OCI-LY3 (cell line): ENCODE measurements around the gene CASP3.

Experiments
- H2AFZ ChIP-seq: fragments of 200-600, 300-600 bp; shearing (Covaris generic); 2 replicates; pipeline ENCODE4 v1.6.0; 2014; ENCODE audit warnings: antibody characterized with exemption, low read depth, low read length
- H3K27ac ChIP-seq: fragments of 200-600, 300-600 bp; sonication (generic); 2 replicates; pipeline ENCODE4 v1.5.1; 2014; ENCODE audit warnings: mild to moderate bottlenecking, low read length, moderate library complexity, mixed read lengths
- H3K27me3 ChIP-seq: fragments of 200-600, 300-600 bp; sonication (generic); 2 replicates; pipeline ENCODE4 v1.6.1; 2014; ENCODE audit warnings: low read depth, low read length, mixed read lengths
- H3K36me3 ChIP-seq: fragments of 200-600, 300-600 bp; sonication (generic); replicated peaks from 2 replicates; pipeline ENCODE3; 2014; ENCODE audit warnings: low read depth, low read length, mixed read lengths
- H3K4me1 ChIP-seq: fragments of 300-600, 200-600 bp; sonication (generic); 2 replicates; pipeline ENCODE4 v1.6.1; 2014; ENCODE audit warnings: low read length, mixed read lengths
- H3K4me2 ChIP-seq: fragments of 200-600, 300-600 bp; sonication (generic); 2 replicates; pipeline ENCODE4 v1.6.1; 2014; ENCODE audit warnings: low read length, mixed read lengths
- H3K4me3 ChIP-seq: fragments of 300-600, 200-600 bp; sonication (generic); 2 replicates; pipeline ENCODE4 v1.5.1; 2014; ENCODE audit warnings: antibody characterized with exemption, mild to moderate bottlenecking, low read length, moderate library complexity
- H3K79me2 ChIP-seq: fragments of 300-600, 200-600 bp; shearing (Covaris generic); 2 replicates; pipeline ENCODE4 v1.6.1; 2014; ENCODE audit warnings: mild to moderate bottlenecking, low read length, mixed read lengths
- H3K9ac ChIP-seq: fragments of 300-600, 200-600 bp; shearing (Covaris generic); 2 replicates; pipeline ENCODE4 v1.6.0; 2014; ENCODE audit warnings: mild to moderate bottlenecking, low read length, moderate library complexity
- H3K9me3 ChIP-seq: fragments of 200-600, 300-600 bp; shearing (Covaris generic); 2 replicates; pipeline ENCODE4 v1.6.1; 2014; ENCODE audit warnings: low read length, mixed read lengths; ENCODE audit not compliant: insufficient read depth
- H4K20me1 ChIP-seq: fragments of 200-600, 300-600 bp; sonication (generic); 2 replicates; pipeline ENCODE4 v1.6.1; 2016; ENCODE audit warnings: low read length, mixed read lengths; ENCODE audit not compliant: insufficient read depth
- CTCF ChIP-seq: fragments of 200-600, 300-600 bp; sonication (generic); IDR thresholded peaks from 2 replicates; pipeline ENCODE4 v1.5.1; 2014; ENCODE audit warnings: antibody characterized with exemption, low read length, low read depth
- EZH2phosphoT487 ChIP-seq: fragments of 200-600 bp; shearing (Covaris generic); IDR thresholded peaks from 2 replicates; pipeline ENCODE4 v1.6.1; 2018; ENCODE audit warnings: antibody characterized with exemption, mixed run types, low read depth

The CASP3 gene

GRCh38 chr4:184694412-184694956, 45.2 kb upstream of the CASP3 start:
- Histone ChIP-seq H3K9me3 (no peaks in the 10 kb centered on the region), H3K4me2 (no peak overlapping the region), H3K4me3 (no peak overlapping the region), H3K27me3 (no peaks in the 10 kb centered on the region), H3K36me3 (no peaks in the 10 kb centered on the region), H3K27ac (no peak overlapping the region), H3K9ac (no peak overlapping the region), H3K79me2 (no peaks in the 10 kb centered on the region), H4K20me1 (no peaks in the 10 kb centered on the region), H2AFZ (no peak overlapping the region), H3K4me1 (no peaks in the 10 kb centered on the region)
- TF ChIP-seq EZH2phosphoT487: no peak
- no peak for TF ChIP-seq CTCF

GRCh38 chr4:184693056-184693455, 43.8 kb upstream of the CASP3 start:
- Histone ChIP-seq H2AFZ (no peak overlapping the region), H3K4me3 (no peak overlapping the region), H3K36me3 (no peaks in the 10 kb centered on the region), H3K4me2 (no peak overlapping the region), H3K9me3 (no peaks in the 10 kb centered on the region), H4K20me1 (no peaks in the 10 kb centered on the region), H3K9ac (no peak overlapping the region), H3K4me1 (no peaks in the 10 kb centered on the region), H3K79me2 (no peaks in the 10 kb centered on the region), H3K27ac (no peak overlapping the region), H3K27me3 (no peaks in the 10 kb centered on the region)
- TF ChIP-seq CTCF (no peak), EZH2phosphoT487 (no peak)

- TF ChIP-seq EZH2phosphoT487 (no peak), CTCF (no peak)
- H3K27me3 ChIP-seq: no peaks in the 10 kb centered on the region
- no peaks in the 10 kb centered on the region for H3K79me2 ChIP-seq
- no peak overlapping the region for H3K9ac ChIP-seq
- no peak overlapping the region for H3K27ac ChIP-seq
- H3K9me3 ChIP-seq: no peaks in the 10 kb centered on the region
- H3K4me2 ChIP-seq: no peak overlapping the region
- H3K36me3 ChIP-seq: no peaks in the 10 kb centered on the region
- H3K4me1 ChIP-seq: no peaks in the 10 kb centered on the region
- H2AFZ ChIP-seq: no peak overlapping the region
- H4K20me1 ChIP-seq: no peaks in the 10 kb centered on the region
- no peak overlapping the region for H3K4me3 ChIP-seq
These were observed 40.4 kb upstream of the CASP3 start for GRCh38 chr4:184689681-184690080.

- Histone ChIP-seq H3K4me3 (no peak overlapping the region), H3K79me2 (no peaks in the 10 kb centered on the region), H3K4me1 (no peaks in the 10 kb centered on the region), H3K9me3 (no peaks in the 10 kb centered on the region), H3K27ac (no peak overlapping the region), H2AFZ (no peak overlapping the region), H3K27me3 (no peaks in the 10 kb centered on the region), H3K36me3 (no peaks in the 10 kb centered on the region), H3K4me2 (no peak overlapping the region), H4K20me1 (no peaks in the 10 kb centered on the region), H3K9ac (no peak overlapping the region)
- TF ChIP-seq CTCF (no peak), EZH2phosphoT487 (no peak)
These were observed 39.2 kb upstream of the CASP3 start for GRCh38 chr4:184688447-184688846.
